HepG2 (cell line): Measurements from ENCODE around the gene ADM5. TPM values are rescaled to one million over a fixed set of nuclear protein-coding genes. Genes with fewer than 3 reads are reported as not detected.
A peak's percentile ranks its signal among the peaks of the same experiment; 100 is the strongest.

ENCODE experiments used
- ELF4 ChIP-seq: sonication (generic); formaldehyde crosslinking; IDR thresholded peaks from 2 replicates; pipeline ENCODE4 v1.5.0; 2020; ENCODE audit warnings: missing genetic modification reagents, mild to moderate bottlenecking, moderate library complexity, borderline replicate concordance
- HMG20B ChIP-seq: conservative IDR thresholded peaks from 2 replicates; pipeline ENCODE4 v1.6.1; 2016; ENCODE audit warnings: missing genetic modification reagents, missing compliant biosample characterization
- HNRNPLL ChIP-seq: fragments of 200-400 bp; formaldehyde crosslinking; IDR thresholded peaks from 2 replicates; pipeline ENCODE4 v1.6.1; 2017; ENCODE audit warnings: mild to moderate bottlenecking, low read depth, low read length; ENCODE audit not compliant: poor library complexity, severe bottlenecking
- MAFK ChIP-seq, 2 experiments: IDR thresholded peaks in 1 of 2; conservative IDR thresholded peaks in 1 of 2; 2 replicates each; pipeline ENCODE4 v1.6.1; 2011; ENCODE audit warnings: improper control_type of control experiment in 2 of 2, low read length in 2 of 2
- PAXIP1 ChIP-seq: sonication (generic); formaldehyde crosslinking; conservative IDR thresholded peaks from 2 replicates; pipeline ENCODE4 v1.4.0; 2020; ENCODE audit warnings: mild to moderate bottlenecking, missing genetic modification reagents, moderate library complexity
- TOPORS ChIP-seq: sonication (generic); formaldehyde crosslinking; IDR thresholded peaks from 2 replicates; pipeline ENCODE4 v1.8.0; 2023; ENCODE audit warnings: mild to moderate bottlenecking, missing genetic modification reagents
- ZBTB33 ChIP-seq: sonication (generic); formaldehyde crosslinking; IDR thresholded peaks from 2 replicates; pipeline ENCODE4 v1.4.0; 2020; ENCODE audit warnings: missing genetic modification reagents
- ZMYM3 ChIP-seq: sonication (generic); formaldehyde crosslinking; IDR thresholded peaks from 2 replicates; pipeline ENCODE4 v1.5.1; 2020; ENCODE audit warnings: mild to moderate bottlenecking, missing genetic modification reagents
- ZNF432 ChIP-seq: sonication (generic); formaldehyde crosslinking; IDR thresholded peaks from 2 replicates; pipeline ENCODE4 v1.5.0; 2020; ENCODE audit warnings: missing genetic modification reagents, mild to moderate bottlenecking, borderline replicate concordance
- ZNF709 ChIP-seq: sonication (generic); formaldehyde crosslinking; IDR thresholded peaks from 2 replicates; pipeline ENCODE4 v1.5.0; 2020; ENCODE audit warnings: mild to moderate bottlenecking, missing genetic modification reagents
- ZSCAN12 ChIP-seq: sonication (generic); formaldehyde crosslinking; IDR thresholded peaks from 2 replicates; pipeline ENCODE4 v1.9.0; 2021; ENCODE audit warnings: mild to moderate bottlenecking, missing genetic modification reagents
- ZSCAN29 ChIP-seq: sonication (generic); formaldehyde crosslinking; conservative IDR thresholded peaks from 2 replicates; pipeline ENCODE4 v1.4.0; 2020; ENCODE audit warnings: mild to moderate bottlenecking, missing genetic modification reagents
- polyA plus RNA-seq, 8 experiments: library from polyadenylated mRNA; depleted of rRNA in 3 of 8; stranded (reverse) in 7 of 8; unstranded in 1 of 8; fragments of >200 nt; fragmentation: Illumina TruSeq in 4 of 8; extraction: Trizol in 4 of 8; gene quantifications; 2 replicates each; pipeline versions ENCODE4 v1.2.1 to v1.2.3, GENCODE V29; 2011 to 2016; ENCODE audit warnings: low read depth in 4 of 8, missing spikeins in 1 of 8, mixed read lengths in 1 of 8; ENCODE audit not compliant: insufficient read depth in 1 of 8
- total RNA-seq, 5 experiments: library from RNA; depleted of rRNA; stranded (reverse); fragments of >200 nt; fragmentation: Illumina TruSeq; extraction: Trizol; gene quantifications; 2 replicates each; pipeline ENCODE4 v1.2.3, GENCODE V29; 2016; ENCODE audit warnings: low read depth in 1 of 5
- TF ChIP-seq, protein P1 (sequence below), 2 experiments: sonication (generic) in 1 of 2; formaldehyde crosslinking in 1 of 2; IDR thresholded peaks; 2 replicates each; pipeline versions ENCODE4 v1.5.1 to v1.6.1; 2011 to 2020; ENCODE audit warnings: borderline replicate concordance in 1 of 2, low read depth in 1 of 2, low read length in 1 of 2, mild to moderate bottlenecking in 1 of 2, missing genetic modification reagents in 1 of 2, moderate library complexity in 1 of 2
- TF ChIP-seq, protein P2 (sequence below), 2 experiments: sonication (generic) in 1 of 2; formaldehyde crosslinking in 1 of 2; IDR thresholded peaks; 2 replicates each; pipeline versions ENCODE4 v1.4.0 to v1.6.1; 2018 to 2020; ENCODE audit warnings: missing genetic modification reagents in 2 of 2, borderline replicate concordance in 1 of 2, low read depth in 1 of 2, mild to moderate bottlenecking in 1 of 2, missing biosample characterization in 1 of 2
- TF ChIP-seq, protein P3 (sequence below): sonication (generic); formaldehyde crosslinking; IDR thresholded peaks from 2 replicates; pipeline ENCODE4 v1.9.0; 2022; ENCODE audit warnings: low read depth, missing genetic modification reagents

The ADM5 gene
- total and polyA plus RNA-seq, 2 of the 13 experiments (the other 11 are each of a cell fraction or from before 2014, with no cell fraction given) = 2.7 to 4.1 TPM

DNA sequence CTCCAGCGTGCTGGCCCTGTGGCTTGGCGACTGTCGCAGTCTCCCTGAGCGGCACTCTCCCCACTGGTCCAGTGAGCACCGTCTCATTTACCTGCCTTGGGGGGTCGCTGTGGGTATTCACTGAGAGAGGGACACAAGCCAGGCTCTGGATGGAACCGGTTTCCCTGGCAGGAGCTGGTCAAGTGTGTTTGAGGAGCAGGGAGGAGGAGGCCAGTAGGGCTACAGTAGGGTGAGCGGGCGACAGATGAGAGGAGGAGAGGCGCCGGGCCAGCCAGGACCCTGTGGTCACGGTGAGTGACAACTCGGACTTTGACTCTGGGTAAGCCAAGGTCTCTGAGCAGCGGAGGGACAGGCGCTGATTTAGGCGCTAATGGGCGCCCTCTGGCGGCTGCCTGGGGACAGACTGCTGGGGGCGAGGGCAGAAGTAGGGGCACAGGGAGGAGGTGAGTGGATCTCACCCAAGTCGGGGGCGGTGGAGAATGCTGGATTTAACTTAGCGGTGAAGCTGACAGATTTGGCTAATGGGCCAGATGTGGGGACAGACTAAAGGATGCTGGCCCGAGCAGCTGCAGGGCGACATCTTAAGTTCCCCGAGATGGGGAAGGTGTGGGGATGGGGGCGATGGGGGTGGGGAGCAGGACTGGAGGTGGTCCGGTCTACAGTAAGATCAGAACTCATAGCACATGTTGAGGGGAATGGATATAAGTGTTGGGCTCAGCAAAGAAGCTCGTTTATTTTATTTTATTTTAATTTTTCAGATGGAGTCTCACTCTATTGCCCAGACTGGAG is 17.1 kb upstream of the ADM5 start (continued):
- TF ChIP-seq HNRNPLL = peak; percentile 37
- TF ChIP-seq, protein P1, sequence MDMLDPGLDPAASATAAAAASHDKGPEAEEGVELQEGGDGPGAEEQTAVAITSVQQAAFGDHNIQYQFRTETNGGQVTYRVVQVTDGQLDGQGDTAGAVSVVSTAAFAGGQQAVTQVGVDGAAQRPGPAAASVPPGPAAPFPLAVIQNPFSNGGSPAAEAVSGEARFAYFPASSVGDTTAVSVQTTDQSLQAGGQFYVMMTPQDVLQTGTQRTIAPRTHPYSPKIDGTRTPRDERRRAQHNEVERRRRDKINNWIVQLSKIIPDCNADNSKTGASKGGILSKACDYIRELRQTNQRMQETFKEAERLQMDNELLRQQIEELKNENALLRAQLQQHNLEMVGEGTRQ (IDR thresholded peaks at IDR 0.05; ENCODE audit: low read depth, low read length) = no peak
- TF ChIP-seq, protein P1 (CRISPR knock-in tag; IDR thresholded peaks at IDR 0.05; ENCODE audit: borderline replicate concordance) = no peak
- TF ChIP-seq TOPORS (CRISPR knock-in tag) = no peak
- TF ChIP-seq MAFK (conservative IDR thresholded peaks at IDR 0.05 in 1 of 2, IDR thresholded peaks at IDR 0.05 in 1 of 2; ENCODE audit: low read length in 2 of 2) = no peak
- TF ChIP-seq ZSCAN29 (CRISPR knock-in tag) = 0 out of 2 replicates have a peak, but pooled peaks have one; percentile 29
- TF ChIP-seq, protein P2, sequence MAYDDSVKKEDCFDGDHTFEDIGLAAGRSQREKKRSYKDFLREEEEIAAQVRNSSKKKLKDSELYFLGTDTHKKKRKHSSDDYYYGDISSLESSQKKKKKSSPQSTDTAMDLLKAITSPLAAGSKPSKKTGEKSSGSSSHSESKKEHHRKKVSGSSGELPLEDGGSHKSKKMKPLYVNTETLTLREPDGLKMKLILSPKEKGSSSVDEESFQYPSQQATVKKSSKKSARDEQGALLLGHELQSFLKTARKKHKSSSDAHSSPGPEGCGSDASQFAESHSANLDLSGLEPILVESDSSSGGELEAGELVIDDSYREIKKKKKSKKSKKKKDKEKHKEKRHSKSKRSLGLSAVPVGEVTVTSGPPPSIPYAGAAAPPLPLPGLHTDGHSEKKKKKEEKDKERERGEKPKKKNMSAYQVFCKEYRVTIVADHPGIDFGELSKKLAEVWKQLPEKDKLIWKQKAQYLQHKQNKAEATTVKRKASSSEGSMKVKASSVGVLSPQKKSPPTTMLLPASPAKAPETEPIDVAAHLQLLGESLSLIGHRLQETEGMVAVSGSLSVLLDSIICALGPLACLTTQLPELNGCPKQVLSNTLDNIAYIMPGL (CRISPR knock-in tag; IDR thresholded peaks at IDR 0.05; ENCODE audit: borderline replicate concordance in 1 of 2, low read depth in 1 of 2) = peak; percentile 90 to 91; a peak in 3 of 4 replicates
- no peak for TF ChIP-seq ELF4
- TF ChIP-seq, protein P3, sequence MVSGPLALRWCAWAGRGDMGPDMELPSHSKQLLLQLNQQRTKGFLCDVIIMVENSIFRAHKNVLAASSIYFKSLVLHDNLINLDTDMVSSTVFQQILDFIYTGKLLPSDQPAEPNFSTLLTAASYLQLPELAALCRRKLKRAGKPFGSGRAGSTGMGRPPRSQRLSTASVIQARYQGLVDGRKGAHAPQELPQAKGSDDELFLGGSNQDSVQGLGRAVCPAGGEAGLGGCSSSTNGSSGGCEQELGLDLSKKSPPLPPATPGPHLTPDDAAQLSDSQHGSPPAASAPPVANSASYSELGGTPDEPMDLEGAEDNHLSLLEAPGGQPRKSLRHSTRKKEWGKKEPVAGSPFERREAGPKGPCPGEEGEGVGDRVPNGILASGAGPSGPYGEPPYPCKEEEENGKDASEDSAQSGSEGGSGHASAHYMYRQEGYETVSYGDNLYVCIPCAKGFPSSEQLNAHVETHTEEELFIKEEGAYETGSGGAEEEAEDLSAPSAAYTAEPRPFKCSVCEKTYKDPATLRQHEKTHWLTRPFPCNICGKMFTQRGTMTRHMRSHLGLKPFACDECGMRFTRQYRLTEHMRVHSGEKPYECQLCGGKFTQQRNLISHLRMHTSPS (CRISPR knock-in tag) = 0 out of 2 replicates have a peak, but pooled peaks have one; percentile 46
- TF ChIP-seq ZNF432 = no peak
- TF ChIP-seq ZSCAN12 = no peak
- peak; percentile 74 for TF ChIP-seq HMG20B
- peak; percentile 78 for TF ChIP-seq PAXIP1 (CRISPR knock-in tag)
- TF ChIP-seq ZMYM3 (CRISPR knock-in tag) = peak; percentile 74
- TF ChIP-seq ZNF709 (CRISPR knock-in tag) = 0 out of 2 replicates have a peak, but pooled peaks have one; percentile 58
- peak; percentile 45; the same call in 1 of the 2 replicates for TF ChIP-seq ZBTB33
